ENCODE measurements around the gene SFXN5. TPM values are rescaled to one million over a fixed set of nuclear protein-coding genes. Genes with fewer than 3 reads are reported as not detected.

Gene SFXN5
- total and polyA plus RNA-seq, 7 donors, result 5.1 to 17.1 (median 12.2) TPM

DNA sequence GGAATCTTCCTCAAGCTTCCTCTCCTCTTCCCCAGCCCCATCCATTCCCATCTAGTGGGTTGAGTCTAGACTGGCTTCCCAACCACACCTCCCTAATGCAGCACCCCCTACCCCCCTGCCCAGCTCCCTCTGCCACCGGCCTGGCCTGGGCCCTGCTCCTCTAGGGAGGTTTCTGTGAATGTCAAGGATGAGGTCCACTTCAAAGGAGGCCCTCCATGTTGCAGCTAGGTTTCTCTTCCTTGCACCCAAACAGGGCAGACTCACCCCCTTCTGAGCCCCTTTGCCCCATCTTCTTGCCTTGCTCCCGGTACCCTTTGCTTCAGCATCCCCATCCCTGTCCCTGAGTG is 135.9 kb downstream of the SFXN5 start:
- Histone ChIP-seq H3K27ac (no peak overlapping the region), H3K4me3 (no peak overlapping the region), H3K27me3 (ENCODE audit: insufficient read depth in 3 of 3, low read length in 2 of 3) (no peaks in the 10 kb centered on the region), H3K9me3 (no peaks in the 10 kb centered on the region), H3K36me3 (ENCODE audit: insufficient read depth in 1 of 2, low read depth in 1 of 2) (no peaks in the 10 kb centered on the region), H3K4me1 (no peaks in the 10 kb centered on the region)
- TF ChIP-seq, protein P1, sequence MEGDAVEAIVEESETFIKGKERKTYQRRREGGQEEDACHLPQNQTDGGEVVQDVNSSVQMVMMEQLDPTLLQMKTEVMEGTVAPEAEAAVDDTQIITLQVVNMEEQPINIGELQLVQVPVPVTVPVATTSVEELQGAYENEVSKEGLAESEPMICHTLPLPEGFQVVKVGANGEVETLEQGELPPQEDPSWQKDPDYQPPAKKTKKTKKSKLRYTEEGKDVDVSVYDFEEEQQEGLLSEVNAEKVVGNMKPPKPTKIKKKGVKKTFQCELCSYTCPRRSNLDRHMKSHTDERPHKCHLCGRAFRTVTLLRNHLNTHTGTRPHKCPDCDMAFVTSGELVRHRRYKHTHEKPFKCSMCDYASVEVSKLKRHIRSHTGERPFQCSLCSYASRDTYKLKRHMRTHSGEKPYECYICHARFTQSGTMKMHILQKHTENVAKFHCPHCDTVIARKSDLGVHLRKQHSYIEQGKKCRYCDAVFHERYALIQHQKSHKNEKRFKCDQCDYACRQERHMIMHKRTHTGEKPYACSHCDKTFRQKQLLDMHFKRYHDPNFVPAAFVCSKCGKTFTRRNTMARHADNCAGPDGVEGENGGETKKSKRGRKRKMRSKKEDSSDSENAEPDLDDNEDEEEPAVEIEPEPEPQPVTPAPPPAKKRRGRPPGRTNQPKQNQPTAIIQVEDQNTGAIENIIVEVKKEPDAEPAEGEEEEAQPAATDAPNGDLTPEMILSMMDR (IDR thresholded peaks at IDR 0.05), result no peak
- WGBS, 3 donors, result 83 to 85% (median 85%) methylated on average over 2 of the region's 2 CpGs
- intact Hi-C loops (cut with DNase I), result no loop called here
- peak in 1 of 2 donors; percentile 31 for DNase-seq
- ATAC-seq, result no peak

DNA sequence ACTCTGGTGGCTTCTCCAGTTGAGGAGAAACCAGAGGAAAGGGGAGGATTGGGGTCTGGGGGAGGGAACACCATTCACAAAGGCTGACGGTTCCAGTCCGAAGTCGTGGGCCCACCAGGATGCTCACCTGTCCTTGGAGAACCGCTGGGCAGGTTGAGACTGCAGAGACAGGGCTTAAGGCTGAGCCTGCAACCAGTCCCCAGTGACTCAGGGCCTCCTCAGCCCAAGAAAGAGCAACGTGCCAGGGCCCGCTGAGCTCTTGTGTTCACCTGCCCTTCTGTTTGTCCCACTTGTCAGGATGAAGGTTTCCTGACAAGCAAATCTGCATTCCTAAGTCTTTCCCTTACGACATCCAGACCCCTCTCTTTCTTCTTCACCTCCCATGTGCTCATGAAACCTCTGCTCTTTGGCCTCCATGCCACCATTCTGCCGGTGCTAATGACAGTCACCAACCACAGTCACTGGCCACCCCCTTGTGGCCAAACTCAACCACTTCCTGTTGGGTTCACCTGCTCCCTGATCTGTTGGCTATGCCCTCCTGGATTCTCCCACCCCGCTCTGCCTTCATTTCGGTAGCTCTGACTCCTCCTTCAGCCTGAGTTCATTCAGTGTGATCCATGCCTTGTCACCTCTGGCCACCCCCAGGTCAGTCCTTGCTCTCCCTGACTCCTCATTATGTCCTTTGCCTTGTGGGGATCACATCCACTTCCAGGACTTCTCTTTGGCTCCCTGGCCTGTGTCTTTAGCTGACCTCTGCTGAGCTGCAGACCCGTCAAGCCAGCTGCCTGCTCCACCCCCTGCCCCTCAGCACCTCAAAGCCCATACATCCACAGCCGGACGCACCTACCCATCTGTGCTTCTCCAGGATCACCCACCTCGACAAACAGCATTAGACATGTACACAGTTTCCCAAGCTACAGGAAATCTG is 136.6 kb downstream of the SFXN5 start:
- no peak overlapping the region for H3K4me3 ChIP-seq
- WGBS, 3 donors, result 77 to 81% (median 79%) methylated on average over 14 of the region's 14 CpGs
- TF ChIP-seq, protein P1 (IDR thresholded peaks at IDR 0.05), result peak; percentile 22
- H3K27me3 ChIP-seq (ENCODE audit: insufficient read depth in 3 of 3, low read length in 2 of 3), result no peaks in the 10 kb centered on the region
- no peak overlapping the region for H3K27ac ChIP-seq
- intact Hi-C loops (cut with DNase I), result no loop called here
- no peaks in the 10 kb centered on the region for H3K36me3 ChIP-seq (ENCODE audit: insufficient read depth in 1 of 2, low read depth in 1 of 2)
- peak; percentile 7 to 42 for DNase-seq
- peak in 1 of 4 donors; percentile 35 for ATAC-seq
- no peaks in the 10 kb centered on the region for H3K4me1 ChIP-seq
- H3K9me3 ChIP-seq, result no peaks in the 10 kb centered on the region

DNA sequence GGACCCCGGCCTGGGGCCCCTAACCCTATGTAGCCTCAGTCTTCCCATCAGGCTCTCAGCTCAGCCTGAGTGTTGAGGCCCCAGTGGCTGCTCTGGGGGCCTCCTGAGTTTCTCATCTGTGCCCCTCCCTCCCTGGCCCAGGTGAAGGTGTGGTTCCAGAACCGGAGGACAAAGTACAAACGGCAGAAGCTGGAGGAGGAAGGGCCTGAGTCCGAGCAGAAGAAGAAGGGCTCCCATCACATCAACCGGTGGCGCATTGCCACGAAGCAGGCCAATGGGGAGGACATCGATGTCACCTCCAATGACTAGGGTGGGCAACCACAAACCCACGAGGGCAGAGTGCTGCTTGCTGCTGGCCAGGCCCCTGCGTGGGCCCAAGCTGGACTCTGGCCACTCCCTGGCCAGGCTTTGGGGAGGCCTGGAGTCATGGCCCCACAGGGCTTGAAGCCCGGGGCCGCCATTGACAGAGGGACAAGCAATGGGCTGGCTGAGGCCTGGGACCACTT is 137.8 kb downstream of the SFXN5 start:
- 80 to 88% (median 83%) methylated on average over 10 to 12 of the region's 12 CpGs for WGBS, 3 donors
- Histone ChIP-seq H3K36me3 (ENCODE audit: insufficient read depth in 1 of 2, low read depth in 1 of 2) (no peaks in the 10 kb centered on the region), H3K9me3 (no peaks in the 10 kb centered on the region), H3K4me1 (no peaks in the 10 kb centered on the region), H3K27me3 (ENCODE audit: insufficient read depth in 3 of 3, low read length in 2 of 3) (peaks cover 0 to 8% (median 0%) of the 10 kb centered on the region in 3 donors), H3K4me3 (no peak overlapping the region), H3K27ac (no peak overlapping the region)
- DNase-seq, result peak in 1 of 2 donors; percentile 32
- intact Hi-C loops (cut with DNase I), result no loop called here
- ATAC-seq, result no peak
- TF ChIP-seq, protein P1 (IDR thresholded peaks at IDR 0.05), result no peak

DNA sequence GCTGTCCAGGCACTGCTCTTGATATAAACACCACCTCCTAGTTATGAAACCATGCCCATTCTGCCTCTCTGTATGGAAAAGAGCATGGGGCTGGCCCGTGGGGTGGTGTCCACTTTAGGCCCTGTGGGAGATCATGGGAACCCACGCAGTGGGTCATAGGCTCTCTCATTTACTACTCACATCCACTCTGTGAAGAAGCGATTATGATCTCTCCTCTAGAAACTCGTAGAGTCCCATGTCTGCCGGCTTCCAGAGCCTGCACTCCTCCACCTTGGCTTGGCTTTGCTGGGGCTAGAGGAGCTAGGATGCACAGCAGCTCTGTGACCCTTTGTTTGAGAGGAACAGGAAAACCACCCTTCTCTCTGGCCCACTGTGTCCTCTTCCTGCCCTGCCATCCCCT is 138.3 kb downstream of the SFXN5 start:
- Histone ChIP-seq H3K27ac (no peak overlapping the region), H3K27me3 (ENCODE audit: insufficient read depth in 3 of 3, low read length in 2 of 3) (peaks cover 0 to 13% (median 0%) of the 10 kb centered on the region in 3 donors), H3K4me1 (no peaks in the 10 kb centered on the region), H3K4me3 (no peak overlapping the region), H3K36me3 (ENCODE audit: insufficient read depth in 1 of 2, low read depth in 1 of 2) (no peaks in the 10 kb centered on the region), H3K9me3 (no peaks in the 10 kb centered on the region)
- intact Hi-C loops (cut with DNase I), result no loop called here
- 80 to 88% (median 82%) methylated on average over 5 of the region's 5 CpGs for WGBS, 3 donors
- ATAC-seq (no peak), DNase-seq (peak in 1 of 2 donors; percentile 25)
- TF ChIP-seq, protein P1 (IDR thresholded peaks at IDR 0.05), result no peak

Data from psoas muscle (tissue), 8 donors.